ENCODE data around the gene FMN1.

Gene FMN1

GRCh38 chr15:33152502-33153109, 41.9 kb downstream of the FMN1 start:
- no peak for DNase-seq

- DNase-seq: no peak
These were observed 43.5 kb downstream of the FMN1 start for GRCh38 chr15:33150971-33151370.

DNA sequence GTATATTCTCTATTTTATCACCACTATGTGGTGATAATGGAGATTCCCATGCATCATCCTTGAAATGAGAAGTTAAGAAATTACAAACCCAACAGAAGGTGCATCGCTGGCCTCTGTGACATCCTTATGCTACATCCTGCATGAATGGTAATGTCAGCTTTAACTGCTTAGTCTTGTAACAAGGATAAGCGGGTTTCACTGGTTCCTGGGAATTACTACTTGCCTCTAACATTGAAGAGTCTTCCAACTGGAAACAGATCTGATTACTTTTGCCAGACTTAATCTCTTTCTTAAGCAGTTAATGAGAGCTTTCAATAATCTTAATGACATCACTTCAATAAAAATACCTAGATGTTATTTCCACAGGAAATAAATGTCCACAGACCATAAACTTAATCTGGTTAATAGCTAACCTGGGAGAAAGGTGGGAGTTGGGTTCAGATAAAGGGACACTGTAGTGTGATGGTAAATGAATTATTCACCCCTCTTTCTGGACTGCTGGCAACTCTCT, 44.0 kb downstream of the FMN1 start:
- DNase-seq: no peak

- no peak for DNase-seq
These were observed 44.6 kb downstream of the FMN1 start for GRCh38 chr15:33149919-33150318.

DNA sequence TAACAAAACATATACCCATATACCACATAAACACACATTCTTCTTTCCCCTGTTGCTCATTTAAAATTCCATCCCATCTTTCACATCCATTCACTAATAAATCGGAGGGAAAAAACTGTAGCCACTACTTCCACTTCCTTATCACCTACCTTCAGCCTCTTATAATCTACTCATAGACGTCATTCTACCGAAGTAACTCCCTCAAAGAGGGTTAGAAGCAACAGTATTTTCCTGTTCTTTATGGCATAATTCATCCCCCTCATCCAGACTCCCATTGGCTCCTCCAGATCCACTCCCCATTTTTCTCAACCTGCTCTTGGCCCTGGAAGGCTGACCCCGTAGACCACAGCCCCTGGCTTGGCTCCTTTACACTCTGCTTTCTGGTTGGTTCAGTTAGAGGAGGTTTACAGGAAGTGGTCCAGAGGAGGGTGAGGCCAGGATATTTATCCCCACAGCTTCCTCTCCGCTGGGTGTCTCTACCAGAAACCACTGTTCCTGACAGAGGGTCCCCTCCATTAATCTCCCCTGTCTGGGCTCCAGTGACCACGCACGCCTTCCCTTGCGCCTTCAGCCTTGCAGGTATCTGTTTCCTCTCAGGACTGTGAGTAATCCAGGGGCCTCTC, 46.3 kb downstream of the FMN1 start:
- no peak for DNase-seq

DNA sequence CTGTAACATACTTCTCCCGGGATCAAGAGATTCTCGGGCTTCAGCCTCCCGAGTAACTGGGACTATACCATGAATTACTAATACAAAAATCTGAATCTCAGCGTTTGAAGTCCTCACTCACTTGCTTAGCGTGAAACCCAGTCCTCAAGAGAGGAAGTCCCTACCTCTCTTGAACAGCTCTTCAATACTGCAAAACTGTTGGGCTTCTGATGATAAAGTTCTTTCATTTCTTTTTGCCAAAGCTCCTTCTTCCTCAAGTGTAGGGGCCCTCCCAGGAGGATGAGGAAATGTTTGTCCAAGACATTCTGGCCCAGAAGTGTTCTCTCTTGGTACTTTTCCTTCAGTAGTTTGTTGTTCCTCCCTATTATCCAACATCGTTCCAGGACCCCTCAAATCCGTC, 48.5 kb downstream of the FMN1 start:
- DNase-seq: no peak

DNA sequence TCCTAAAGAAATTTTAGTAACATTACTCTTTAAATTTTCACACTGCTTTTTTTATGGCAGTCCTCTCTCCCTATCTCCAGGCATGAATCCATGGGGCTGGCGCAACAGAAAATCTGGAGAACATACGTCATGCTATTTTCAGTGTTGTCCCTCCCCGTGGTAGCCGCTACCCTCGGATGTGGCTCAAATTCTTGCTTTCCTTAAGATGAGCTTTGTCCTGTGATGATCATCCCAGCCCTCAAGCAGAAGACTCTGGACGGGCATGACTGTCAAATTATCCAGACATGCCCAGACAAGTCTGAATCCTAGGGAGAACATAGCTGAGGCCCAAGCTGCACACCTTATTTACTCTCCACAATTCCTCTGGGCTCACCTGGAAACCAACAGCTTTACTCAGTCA, 49.1 kb downstream of the FMN1 start:
- DNase-seq: no peak

DNA sequence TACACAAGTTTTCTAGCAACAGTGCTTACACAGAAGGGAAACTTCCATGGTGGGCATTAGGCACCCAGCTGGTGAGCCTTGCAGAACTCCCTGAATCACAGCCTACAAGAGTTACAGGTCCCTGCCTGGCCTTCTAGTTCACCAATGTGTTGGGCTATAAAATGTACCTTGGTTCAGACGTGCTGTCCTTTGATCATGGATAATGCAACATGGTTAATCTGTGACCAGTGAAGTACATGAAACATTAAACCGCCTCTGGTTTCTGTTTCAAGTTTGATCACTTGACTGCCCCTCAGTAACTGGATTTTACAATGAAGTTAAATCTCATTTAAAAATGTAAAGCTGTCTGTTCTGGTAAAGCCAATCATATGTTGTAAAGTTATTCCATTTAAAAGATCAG, 51.8 kb downstream of the FMN1 start:
- no peak for DNase-seq

- DNase-seq: no peak
These were observed 56.5 kb downstream of the FMN1 start for GRCh38 chr15:33138000-33138399.

GRCh38 chr15:33137101-33137500, 57.4 kb downstream of the FMN1 start:
- DNase-seq: no peak

- DNase-seq: no peak
These were observed 58.2 kb downstream of the FMN1 start for GRCh38 chr15:33136353-33136752.

DNA sequence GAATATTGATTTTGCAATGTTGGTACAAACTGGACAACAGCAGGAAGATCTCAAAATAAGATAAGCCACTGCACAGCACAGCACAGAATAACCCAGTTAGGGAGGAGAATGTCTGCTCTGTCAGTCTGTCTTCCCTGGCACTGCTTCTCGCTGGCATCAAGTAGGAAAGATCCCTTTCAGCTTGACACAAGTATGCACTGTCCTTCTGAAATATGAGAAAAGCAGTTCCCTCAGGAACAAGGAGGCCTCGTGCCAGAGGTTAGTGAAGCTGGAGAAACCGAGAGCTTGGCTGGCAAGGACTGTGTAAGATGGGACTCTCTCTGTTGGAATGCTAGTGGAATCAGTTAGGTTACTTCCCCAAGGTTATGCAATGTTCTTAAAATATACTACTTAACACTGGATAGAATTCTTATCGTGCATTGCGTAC, 59.1 kb downstream of the FMN1 start:
- no peak for DNase-seq

DNA sequence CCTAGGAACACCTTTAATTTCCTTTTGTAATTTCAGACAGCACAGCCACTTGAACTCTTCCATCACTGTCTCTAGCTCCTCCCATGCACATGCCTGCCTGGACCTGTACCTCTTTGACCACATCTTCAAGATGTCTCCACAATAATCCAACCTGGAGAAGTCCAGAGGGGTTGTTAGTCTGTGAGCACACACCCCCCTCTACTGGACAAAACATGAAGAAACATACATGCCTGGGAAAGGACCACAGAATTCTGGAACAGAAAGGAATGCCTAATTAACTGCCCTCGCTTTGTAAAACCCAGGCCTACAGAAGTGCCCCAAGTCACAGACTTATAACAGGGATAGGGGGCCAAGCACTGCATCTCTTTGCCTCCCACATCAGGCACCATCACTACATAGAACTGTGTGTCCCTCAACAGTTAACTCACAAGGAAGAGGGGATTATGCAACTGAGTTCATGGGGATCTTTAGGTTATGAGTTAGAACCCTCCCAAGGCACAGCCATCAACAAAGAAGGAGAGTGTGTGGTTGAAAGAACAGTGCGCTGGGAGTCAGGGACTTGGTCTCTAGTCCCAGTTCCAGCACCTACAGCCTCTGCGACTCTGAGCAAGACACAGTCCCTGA, 61.7 kb downstream of the FMN1 start:
- no peak for DNase-seq

DNA sequence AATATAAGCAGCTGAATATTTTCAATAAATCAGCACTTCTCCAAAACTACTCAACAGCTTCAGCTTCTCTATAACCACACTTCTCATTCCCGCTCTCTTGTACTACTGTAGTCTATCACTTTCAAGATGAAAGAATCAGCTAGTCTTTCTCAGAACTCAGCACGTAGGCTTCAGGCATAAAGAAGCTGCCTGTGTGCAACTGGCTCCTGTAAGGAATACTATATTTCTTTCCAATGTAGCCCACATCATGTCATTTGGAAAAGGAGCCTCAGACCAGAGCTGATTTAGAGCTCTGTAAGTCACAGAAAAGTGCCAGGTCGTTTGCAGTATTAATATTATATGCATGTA, 62.3 kb downstream of the FMN1 start:
- DNase-seq: no peak

DNA sequence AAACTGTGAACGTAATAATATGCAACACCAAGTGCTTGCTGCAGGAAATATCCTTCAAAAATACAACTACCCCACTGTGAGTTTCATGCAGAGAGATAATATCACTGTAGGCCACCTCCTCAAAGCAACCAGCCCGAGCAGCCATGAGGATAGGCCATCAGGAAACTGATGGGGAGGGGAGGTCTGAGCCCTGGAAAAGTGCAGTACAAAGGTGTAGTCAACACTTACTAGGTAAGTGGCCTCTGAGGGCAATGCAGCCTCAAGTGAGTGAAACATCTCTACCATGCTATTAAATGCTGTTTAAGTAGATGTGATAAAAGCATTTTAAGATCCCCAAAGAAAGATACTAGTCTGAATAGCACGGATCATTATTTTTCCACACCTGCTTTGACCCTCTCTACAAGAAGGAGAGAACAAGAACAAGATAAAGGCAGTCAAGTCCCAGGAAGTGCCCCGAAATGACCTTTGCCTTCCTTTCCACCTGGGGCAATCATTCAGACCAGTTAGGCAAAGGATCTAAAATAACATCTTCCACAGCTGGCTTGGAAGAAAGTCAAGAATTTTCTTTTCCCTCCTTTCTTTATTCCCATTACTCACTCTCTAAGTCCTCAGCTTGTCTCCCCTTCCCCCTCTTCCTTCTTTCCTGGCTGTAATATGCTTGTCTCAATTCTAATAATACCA, 62.8 kb downstream of the FMN1 start:
- no peak for DNase-seq

- DNase-seq: peak; percentile 80
These were observed 67.8 kb downstream of the FMN1 start for GRCh38 chr15:33126559-33127290.

- no peak for DNase-seq
These were observed 68.5 kb downstream of the FMN1 start for GRCh38 chr15:33125894-33126537.

GRCh38 chr15:33124811-33125210, 69.7 kb downstream of the FMN1 start:
- DNase-seq: no peak

DNA sequence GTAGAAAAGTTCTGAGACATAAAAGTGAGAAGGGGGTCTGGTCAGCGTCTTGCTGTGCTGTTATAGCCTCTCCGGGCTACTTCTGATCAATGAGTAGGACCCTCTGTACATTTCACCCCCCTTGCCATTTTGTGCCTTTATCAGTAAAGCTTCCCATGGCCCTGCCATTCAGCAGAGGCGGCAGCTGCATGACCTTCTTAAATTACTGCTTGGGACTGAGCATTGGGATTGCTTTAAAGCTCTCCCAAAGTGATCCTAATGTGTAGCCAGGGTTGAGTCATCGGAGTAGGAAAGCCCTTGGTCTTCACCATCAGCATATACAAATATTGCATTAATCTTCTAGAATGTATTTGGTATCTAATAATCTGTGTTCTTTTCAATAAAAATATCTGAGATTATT, 70.2 kb downstream of the FMN1 start:
- DNase-seq: no peak

DNA sequence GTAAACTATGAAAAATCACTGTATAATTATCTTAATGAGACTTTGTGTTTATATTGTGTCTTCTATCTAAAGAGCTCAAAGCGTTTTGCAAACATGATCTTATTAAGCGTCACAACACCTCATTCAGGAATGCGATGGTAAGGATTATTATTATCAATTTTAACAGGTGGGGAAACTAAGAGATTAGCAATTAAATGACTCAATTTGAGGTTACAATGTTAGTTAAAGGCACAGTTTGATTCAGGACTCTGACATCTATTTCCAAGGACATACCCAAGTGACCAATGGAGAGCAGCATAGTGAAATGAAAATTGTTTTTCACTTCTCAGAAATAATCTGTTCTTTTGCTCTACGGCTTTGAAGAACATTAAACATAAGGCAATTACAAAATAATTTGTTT, 74.6 kb downstream of the FMN1 start:
- DNase-seq: no peak

- DNase-seq: no peak
These were observed 75.2 kb downstream of the FMN1 start for GRCh38 chr15:33119273-33119672.

- DNase-seq: no peak
These were observed 78.3 kb downstream of the FMN1 start for GRCh38 chr15:33116198-33116597.

All from activated CD8-positive, alpha-beta memory T cell treated with anti-CD3 and anti-CD28 coated beads for 24 hours (primary cell).